ENCODE measurements around the gene TTC28.

Gene TTC28

DNA sequence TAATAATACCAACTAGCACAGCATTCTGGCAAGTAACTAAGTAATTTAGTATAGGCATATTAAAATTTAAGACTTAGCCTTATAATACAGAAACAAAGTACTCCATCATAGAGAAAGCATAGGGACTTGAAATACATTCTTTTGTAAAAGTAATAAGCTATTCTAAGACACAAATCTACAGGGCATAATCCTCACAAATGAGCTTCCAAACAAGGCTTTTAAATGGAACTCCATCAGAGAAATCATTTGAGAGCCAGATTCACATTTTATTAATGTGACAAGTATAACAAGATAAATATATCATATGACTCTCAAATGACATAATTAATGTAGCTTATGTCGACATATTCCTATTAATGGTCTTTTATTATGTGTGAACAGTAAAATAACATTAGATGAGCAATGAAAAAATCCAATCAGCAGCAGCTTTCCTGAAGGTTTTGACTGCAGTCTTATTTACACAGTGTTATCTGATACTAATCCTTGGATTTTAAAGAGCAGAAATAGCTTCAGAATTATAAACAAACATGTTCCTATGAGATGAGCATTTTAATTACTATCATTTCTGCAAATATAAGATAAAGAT is 241.4 kb downstream of the TTC28 start:
- DNase-seq = no peak

DNA sequence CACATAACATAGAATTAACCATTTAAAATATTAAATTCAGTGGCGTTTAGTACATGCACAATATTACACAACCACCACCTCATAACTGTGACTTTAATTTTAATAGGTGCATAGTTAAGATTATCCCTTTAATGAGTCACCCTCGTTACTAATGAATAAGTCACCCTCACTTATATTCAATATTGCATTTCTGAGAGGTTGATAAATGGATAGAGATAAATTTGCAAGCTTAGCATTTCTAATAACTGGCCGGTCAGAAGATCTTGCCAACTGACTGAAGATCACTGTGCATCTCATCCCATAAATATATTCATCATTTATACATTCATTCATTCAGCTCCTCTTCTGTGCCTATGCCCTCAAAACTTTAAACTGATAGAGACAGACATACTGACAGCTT is 243.7 kb downstream of the TTC28 start:
- no peak for DNase-seq

DNA sequence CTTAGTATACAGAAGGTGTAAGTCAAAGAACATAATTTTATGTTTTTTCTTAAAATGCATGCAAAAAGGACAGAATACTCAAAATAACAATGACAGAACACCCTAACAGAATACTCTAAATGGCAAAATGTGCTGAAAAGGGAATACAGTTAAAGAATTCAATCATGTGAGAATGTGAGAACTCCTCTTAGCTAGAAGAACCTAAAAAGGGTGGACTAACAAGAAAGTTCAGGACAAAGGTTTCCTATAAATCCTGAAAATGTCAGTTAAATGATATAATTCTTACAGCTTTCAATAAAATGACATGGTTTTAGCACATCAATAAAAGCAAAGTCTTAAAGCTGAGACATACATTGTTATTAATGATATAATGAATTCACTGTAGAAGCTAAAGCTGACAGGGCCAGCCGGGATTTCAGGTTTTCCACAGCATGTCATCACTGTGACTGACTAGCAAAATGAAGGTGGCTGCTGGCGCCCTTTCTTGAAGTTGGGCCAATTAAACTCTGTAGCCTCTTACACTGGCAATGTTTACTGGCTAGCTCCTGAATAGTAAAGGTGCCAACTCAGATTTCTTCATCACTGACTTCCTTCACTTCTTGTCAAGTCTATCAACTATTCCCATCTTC is 244.4 kb downstream of the TTC28 start:
- no peak for DNase-seq

DNA sequence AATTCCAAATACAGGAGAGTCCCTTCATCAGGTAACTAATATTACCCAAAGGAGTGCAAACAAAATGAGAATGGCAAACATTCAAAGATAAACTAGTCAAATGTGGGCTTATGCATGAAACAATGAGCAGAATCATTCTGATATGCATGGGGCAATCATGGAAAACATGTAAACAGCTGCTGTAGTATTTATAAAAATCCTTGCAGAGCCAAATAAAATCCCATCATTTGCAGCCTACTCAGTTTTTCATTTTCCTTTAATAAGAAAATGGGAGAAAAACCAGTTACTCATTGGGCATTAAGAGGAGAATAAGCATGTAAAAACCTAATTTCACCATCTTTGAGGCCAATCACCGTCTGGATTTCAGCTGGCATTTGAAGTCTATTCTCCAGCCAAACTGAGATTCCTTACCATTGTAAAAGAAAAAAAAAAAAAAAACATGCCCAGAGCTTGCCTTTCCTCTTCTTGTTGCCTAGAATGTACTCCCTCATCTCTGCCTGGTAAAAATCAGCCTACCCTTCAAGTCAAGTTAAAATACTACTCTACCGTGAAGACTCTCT is 249.1 kb downstream of the TTC28 start:
- DNase-seq = no peak

DNA sequence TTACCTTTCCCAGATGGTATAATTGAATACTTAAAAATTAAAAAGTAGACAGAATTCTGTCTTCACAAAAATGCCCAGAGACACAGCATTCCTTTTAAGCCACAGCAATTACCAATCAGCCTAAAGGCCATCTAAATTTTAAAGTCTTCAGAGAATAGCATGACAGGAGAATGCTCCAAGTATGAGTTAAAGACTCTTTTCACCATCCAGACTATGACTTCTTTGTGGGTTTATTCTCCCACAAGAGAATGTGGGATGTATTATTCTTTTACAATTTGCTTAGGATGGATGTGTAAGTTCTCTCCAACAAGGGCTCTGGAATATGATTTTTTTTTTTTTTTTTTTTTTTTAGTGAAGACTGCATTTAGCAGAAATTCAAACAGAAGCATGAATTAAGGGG is 249.9 kb downstream of the TTC28 start:
- no peak for DNase-seq

DNA sequence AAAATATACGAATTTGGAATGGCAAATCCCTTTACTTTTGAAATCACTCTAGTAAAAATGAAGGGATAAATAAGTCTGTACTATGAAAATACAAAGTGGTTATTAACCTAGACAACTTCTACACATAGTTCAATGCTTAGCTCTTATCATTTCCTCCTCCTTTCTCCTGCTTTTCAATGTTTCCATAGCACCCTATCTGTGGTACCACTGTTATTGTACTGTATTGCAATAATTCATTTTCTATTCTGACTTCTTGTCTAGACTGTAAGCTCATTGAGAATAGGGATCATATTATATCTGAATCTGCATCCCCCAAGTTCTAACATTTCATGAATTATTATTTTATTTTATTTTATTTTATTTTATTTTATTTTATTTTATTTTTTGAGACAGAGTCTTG is 251.4 kb downstream of the TTC28 start:
- DNase-seq = no peak

DNA sequence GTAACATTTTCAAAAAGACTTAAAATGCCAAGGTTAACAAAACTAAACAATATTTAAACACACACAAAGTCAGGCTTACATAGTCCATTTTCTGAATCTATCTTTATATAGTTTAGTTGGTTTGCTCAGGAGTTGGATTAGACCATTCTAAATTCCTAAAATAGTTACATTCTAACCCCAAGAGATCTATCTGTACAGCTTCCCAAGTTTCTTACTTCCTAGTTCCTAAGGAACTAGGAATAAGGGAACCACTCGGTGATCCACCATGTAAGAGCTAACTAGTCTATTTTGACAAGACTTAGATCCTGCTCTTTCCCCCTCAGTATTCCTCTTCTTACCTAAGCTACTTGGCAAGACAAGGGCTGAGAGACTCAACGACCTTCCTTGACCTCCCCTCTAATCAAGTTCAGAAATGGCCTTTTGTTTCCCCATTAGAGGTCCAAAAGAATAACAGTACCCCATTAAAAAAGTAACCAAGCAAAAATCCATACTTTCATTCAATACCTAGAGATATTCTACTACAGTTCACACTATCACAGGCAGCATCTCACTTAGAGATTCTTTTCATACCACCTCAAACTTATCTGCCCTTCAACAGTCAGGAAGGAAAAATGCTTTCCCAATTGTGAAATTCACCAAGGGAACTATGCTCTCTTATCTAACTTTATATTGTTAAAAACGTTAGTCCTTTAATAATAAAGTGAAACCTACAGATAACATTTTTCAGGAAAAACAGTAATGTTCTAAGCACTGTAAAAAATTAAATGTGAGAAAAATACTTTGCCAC is 253.1 kb downstream of the TTC28 start:
- no peak for DNase-seq

DNA sequence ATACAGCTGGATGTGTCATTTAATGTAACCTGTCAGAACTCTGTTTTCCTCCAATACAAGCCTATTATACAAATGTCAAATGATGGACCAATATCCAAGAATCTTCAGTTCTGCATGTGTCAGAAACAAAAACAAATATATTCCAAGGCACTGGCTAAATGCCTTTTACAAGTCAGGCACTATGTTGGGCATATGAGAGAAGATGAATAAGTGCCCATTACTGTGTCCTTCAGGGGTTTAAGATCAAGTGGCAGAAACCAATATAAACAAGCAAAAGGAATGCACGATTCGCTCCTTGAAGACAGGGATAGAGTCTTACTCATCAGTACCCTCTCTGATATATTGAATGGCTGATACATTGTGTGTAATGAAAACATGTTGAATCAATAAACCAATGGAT is 254.4 kb downstream of the TTC28 start:
- DNase-seq = no peak

DNA sequence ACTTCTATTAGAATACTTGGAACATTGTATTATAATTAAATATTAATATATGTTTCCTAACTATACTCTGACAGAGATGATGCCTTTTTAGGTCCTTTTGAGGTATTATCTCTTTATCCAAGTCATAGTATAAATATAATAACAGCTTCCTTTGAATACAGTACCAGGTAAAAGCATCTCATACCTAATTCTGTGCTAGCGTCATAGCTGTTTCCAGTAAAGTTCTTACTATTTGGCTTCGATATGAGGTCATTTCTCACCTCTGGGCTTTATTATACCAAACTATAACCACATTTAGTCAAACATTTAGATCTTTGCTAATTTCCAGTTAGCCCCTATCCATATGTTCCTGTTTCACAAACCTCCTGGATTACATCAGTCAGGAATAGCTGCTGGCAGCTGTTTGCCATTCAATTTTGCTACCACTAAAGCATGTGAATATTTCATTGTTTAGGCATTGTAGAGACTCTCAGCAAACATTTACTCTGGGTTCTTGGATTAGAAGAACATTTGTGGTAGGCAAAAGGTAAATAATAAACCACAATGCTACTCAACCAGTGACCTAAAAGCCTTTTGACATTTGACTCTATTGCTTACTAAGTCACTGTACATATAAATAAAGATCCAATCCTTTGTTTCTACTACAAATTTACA is 255.1 kb downstream of the TTC28 start:
- DNase-seq = no peak

DNA sequence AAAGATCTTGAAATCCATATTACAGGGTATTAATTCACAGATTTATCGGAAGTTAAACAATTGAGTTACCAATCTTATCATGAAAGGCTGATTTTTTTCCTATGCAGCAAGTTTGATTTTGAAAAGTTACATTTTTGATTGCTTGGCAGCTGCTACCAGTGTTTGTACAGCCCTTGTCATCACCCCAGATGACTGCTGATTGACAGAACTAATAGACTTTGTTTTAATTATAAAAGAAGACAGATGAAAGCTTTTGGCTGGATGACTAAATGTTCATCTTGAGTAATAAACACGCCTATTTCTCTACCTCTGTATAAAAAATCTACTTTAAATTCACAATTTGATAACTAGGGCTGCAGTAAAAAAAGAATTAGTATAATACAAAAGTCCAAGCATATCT is 259.7 kb downstream of the TTC28 start:
- no peak for DNase-seq

DNA sequence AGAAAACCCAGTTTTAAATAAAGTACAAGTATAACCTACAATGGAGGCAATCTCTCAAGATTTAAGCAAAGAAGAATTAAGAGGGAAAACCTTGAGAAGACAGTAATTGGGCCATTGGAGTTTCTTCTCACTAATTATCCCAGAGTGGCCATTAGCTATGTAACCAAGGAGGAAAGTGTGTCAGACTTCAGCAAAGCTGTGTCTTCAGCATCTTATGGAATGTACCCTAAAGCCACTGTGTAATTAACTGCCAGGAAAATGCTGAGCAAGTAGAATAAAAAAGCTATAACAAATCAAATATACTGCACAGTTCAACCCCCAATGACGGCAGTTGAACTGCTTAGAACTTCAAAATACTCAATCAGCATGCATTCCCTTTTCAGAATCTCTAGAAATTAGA is 261.6 kb downstream of the TTC28 start:
- no peak for DNase-seq

DNA sequence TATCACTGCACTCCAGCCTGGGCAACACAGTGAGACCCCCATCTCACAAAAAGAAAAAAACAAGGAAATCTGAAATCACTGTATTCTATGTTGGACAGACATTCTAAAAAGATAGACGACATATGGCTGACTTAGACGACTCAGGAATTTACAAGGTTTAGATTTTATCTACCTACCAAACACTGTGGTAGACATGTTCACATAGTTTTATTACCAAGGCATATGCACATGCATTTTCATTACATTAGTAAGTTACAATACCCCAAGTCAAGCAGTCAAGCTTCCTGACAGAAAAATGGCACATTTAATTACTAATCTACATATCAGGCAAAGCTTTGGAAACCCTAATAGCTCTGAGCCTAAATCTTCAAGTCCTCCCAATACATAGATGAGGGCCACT is 262.2 kb downstream of the TTC28 start:
- DNase-seq = no peak

DNA sequence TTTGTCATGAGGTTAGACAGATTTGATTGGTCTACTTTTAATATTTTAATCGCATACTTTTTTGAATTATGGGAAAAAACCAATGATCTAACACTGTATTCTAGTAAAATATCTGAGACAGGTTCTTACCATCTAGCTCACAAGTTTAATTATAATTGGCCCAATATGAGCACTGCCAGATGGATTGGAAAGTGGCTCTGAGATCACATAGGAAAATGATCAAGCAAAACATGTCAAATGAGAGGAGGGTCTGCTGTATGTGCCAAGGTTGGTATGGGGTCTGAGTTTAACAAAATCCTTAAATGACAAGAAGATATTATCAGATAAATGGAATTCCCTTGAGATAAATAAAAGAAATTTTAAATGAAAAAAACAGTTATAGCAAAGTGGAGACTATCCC is 264.7 kb downstream of the TTC28 start:
- no peak for DNase-seq

DNA sequence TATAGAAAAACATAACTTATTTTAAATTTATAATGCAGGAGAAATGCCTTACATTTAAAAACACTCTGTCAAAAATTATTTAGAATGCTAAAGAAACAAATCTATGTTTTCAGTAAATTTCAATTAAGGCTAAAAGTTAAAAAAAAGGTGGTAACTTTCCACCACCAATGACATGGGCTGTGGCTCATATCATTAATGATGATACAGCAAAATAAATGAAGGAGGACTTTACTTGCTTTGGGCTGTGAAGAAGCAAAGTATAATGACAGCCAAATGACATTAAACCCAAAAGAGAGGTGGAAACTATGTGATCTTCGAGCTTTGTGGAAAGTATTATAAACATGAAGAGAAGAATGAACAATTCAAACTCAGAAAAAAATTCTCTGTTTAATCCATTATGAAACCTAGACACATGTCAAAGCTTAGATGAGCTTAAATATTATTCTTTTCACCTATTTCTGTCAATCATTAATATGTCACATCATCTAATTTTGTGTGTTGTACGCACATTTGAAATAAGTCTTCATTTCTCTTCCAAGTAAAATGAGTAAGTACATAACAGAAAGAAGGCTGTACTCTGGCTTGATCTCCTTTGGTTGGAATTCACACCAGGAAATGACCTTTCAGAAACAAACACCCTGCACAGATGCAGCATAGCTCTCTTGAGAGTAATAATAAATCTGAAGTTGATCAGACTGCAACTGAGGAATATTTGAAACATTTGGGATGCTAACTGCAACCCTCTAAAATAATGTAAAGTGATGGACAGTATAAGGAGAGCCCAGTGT is 265.8 kb downstream of the TTC28 start:
- no peak for DNase-seq

DNA sequence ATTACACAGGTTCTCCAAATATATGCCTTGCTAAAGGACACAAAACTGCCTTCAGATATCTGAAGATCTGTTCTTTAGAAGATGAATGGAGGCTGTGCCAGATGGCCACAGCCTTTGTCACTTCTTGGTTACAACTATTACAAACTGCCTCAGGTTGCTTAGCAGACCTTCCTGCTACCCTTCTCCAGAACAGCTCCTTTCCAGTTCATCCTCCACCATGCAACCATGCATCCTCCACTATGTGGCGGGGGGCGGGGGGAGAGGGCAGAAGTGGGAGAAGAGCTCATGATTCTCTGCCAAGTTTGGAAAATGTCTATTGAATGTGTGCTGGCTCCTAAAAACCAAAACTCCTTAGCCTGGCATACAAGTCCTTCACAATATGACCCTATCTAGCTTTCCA is 267.5 kb downstream of the TTC28 start:
- DNase-seq = no peak

DNA sequence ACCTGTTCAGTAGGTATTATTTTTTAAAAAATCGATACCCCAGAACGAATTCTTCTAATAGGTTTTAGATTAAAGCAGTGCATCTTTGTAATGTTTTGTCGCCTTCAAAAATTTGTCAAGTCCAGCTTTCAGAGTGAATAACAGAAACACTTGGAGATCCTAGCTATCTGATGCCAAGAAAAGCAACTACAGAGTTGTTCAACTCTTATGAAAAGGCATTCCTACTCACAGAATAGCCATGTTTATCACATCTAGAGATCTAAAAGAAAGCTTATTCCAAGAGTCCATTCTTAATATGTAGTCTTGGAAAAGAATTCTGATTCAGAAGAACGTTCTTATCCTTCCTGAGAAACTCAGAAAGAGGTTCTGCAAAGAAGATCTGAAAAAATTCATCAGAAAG is 268.5 kb downstream of the TTC28 start:
- DNase-seq = no peak

DNA sequence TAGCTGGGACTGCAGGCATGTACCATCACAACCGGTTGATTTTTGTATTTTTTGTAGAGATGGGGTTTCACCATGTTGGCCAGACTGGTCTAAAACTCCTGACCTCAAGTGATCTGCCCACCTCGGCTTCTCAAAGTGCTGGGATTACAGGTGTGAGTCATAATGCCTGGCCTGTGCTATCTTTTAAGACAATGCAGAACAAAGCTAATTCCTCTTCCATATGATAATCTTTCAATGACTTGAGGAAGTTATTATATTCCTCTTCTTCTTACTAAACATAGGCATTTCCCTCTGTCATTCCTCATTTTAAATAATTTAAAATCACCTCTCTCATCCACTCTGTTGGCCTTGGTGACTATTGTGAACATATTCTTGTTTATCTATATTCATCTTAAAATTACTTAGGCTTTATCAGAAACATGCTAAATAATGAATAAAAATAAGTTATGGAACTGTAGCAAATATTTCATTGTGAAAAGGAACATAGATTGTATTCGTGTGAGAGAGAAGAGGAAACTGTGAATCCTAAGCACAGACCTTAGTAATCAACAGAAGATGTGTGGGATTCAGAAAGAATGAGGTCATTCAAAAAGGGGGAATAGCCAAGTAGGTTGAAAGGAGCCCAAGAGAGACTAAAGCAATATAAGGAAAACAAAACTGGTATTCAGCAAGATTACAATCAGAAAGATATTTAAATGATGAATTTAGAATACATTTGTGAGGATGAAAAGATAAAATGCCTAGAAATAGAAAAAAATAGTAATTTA is 269.4 kb downstream of the TTC28 start:
- no peak for DNase-seq

DNA sequence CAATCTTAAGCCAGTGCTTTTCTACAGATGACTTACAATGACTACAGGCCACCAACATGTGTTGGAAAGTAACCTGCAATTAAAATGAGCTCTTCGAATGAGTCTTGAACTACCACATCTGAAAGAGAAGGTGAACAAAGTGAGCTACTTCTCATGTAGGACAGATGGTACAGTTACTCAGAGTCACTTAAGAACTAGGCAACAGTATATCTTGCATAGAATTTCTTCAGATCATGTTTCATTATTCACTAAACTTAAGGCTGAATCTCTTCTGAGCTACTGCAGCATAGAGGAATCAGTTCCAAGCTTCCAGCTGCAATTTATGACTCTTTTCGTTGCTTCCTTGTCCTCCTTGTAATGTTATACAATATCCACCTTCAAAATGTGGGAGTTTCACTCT is 270.9 kb downstream of the TTC28 start:
- DNase-seq = no peak

DNA sequence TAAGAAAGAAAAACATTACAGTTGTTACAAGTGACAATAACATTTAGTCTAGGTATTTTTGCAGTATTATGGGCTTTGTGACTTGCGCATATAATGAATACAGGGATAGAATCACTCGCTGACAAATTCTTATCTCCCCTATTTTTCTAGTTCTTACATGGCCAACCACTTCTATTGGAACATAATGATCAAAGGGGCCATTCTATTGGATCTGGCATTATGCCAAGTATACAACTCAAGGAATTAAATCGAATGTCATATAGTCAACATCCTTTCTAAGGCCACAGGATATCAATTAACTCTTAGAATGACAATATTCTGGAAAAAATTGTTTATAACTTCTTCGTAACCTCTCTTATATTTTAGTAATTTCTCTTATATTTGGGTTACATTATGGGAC is 272.0 kb downstream of the TTC28 start:
- no peak for DNase-seq

DNA sequence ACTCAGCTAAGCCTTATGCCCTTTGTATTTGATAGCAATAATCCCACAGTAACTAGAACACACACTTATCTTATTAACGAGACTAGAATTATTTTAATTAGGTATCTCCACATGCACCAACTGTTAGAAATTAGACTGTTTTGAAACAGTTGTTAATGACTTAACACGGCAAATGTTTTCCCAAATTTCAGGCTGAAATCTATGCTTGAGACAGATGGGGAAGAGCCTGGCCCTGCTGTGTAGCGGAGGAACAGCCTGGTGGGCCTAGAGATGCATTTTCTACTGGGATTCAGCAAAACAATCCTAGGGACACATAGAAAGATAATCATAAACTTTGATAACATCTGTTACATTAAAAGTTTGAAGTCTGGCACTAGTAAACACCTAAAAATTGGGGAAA is 273.4 kb downstream of the TTC28 start:
- DNase-seq = no peak

DNA sequence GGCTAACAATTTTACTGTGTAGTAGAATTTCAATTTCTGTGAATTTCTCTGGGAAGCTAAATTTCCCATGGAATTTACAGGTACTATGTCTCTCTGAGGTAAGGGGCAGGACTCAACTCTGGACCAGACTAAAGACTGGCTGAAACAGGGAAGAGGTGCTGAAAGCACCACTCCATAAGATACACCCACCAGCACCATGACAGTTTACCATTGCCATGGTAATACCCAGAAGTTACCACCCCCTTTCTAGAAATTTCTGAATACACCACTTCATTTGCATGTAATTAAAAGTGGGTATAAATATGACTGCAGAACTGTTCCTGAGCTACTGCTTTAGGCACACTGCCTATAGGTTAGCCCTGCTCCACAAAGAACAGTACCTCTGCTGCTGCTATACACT is 274.1 kb downstream of the TTC28 start:
- DNase-seq = no peak

DNA sequence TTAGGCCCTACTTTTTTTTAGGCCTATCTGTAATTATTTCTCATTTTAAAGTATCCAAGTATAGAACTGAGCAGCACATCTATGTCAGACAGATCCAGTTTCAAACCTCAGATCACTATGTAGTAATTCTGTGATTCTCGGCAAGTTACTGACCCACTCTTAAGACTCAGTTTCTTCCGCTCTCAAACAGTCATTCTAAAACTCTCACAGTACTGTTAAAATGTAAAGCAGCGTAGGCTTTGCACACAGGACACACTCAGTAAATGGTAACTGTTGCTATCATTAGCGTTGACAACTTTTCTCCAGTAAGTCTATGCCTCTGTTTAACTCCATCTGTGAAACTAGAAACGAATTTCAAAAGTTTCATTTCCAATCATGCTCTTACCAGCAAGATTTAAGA is 277.1 kb downstream of the TTC28 start:
- no peak for DNase-seq

Data from CD4-positive, alpha-beta T cell treated with Interleukin-1 beta for 1 hour (primary cell).